ENCODE results near the gene TLR8.

DNA sequence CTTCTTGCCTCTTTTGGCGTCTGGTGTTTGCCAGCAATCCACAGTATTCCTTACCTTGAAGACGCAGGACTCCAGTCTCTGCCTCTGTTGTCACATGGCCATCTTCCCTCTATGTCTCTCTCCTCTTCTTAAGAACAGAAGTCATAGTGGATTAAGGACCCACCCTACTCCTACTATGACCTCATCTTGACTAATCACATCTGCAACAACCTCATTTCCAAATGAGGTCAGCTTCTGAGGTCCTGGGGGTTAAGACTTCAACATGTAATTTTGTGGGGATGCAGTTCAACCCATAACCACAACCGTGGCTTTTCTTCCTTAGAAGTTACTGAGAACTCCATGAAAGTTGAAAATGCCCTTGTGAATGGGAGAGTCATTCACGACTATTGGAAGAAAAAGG lies 23.3 kb downstream of the TLR8 start:
- TF ChIP-seq TAF1 (IDR thresholded peaks at IDR 0.05; ENCODE audit: low read depth, low read length) (no peak), POLR2A (IDR thresholded peaks at IDR 0.05; ENCODE audit: low read depth, low read length) (no peak), POLR2AphosphoS5 (IDR thresholded peaks at IDR 0.05; ENCODE audit: low read depth, low read length) (no peak), PAX5 (IDR thresholded peaks at IDR 0.05; ENCODE audit: insufficient read depth, low read length, severe bottlenecking) (no peak), SPI1 (IDR thresholded peaks at IDR 0.05; ENCODE audit: low read depth, low read length) (no peak)
